DMS79 treated with DMSO at 0.1 percent for 48 hours (cell line): ENCODE data around the gene MEF2A.
"Not testable (repeated sequence)": the region's sequence is repeated elsewhere in the genome, so short reads cannot be mapped to it uniquely, and the experiment has no call there.

Experiments used
- DNase-seq: peaks from one replicate; lab custom pipeline; 2025; lab: John Stamatoyannopoulos, UW

Gene MEF2A

GRCh38 chr15:99565299-99566156, at the start of gene MEF2A:
TSS of gene MEF2A (plus strand) at chr15:99565984. CDS start at chr15:99633120, 67,136 bp downstream.
- peak; percentile 45 for DNase-seq

GRCh38 chr15:99518191-99518590, 47.6 kb upstream of the MEF2A start:
- DNase-seq, result no peak

- not testable (repeated sequence) for DNase-seq
These were observed 46.4 kb upstream of the MEF2A start for GRCh38 chr15:99519366-99519765.

- DNase-seq, result no peak
These were observed 43.5 kb upstream of the MEF2A start for GRCh38 chr15:99522288-99522687.

GRCh38 chr15:99526176-99526575, 39.6 kb upstream of the MEF2A start:
- no peak for DNase-seq

- no peak for DNase-seq
These were observed 39.1 kb upstream of the MEF2A start for GRCh38 chr15:99526671-99527070.

GRCh38 chr15:99536422-99537040, 29.3 kb upstream of the MEF2A start:
- no peak for DNase-seq

- DNase-seq, result no peak
These were observed 28.4 kb upstream of the MEF2A start for GRCh38 chr15:99537344-99537743.

- DNase-seq, result no peak
These were observed 27.5 kb upstream of the MEF2A start for GRCh38 chr15:99538261-99538660.

GRCh38 chr15:99542828-99543227, 23.0 kb upstream of the MEF2A start:
- DNase-seq, result no peak

GRCh38 chr15:99545605-99546004, 20.2 kb upstream of the MEF2A start:
- DNase-seq, result no peak

GRCh38 chr15:99546441-99547100, 19.2 kb upstream of the MEF2A start:
- DNase-seq, result no peak

- no peak for DNase-seq
These were observed 18.3 kb upstream of the MEF2A start for GRCh38 chr15:99547517-99547916.

- no peak for DNase-seq
These were observed 15.7 kb upstream of the MEF2A start for GRCh38 chr15:99550077-99550476.

GRCh38 chr15:99552111-99552510, 13.7 kb upstream of the MEF2A start:
- no peak for DNase-seq

GRCh38 chr15:99554880-99555488, 10.8 kb upstream of the MEF2A start:
- no peak for DNase-seq

- no peak for DNase-seq
These were observed 9.8 kb upstream of the MEF2A start for GRCh38 chr15:99556011-99556410.

- no peak for DNase-seq
These were observed 9.2 kb upstream of the MEF2A start for GRCh38 chr15:99556578-99556977.

- no peak for DNase-seq
These were observed 7.7 kb upstream of the MEF2A start for GRCh38 chr15:99558084-99558483.

- no peak for DNase-seq
These were observed 7.2 kb upstream of the MEF2A start for GRCh38 chr15:99558571-99558970.

GRCh38 chr15:99561476-99562230, 4.1 kb upstream of the MEF2A start:
- DNase-seq, result no peak

- no peak for DNase-seq
These were observed 3.5 kb upstream of the MEF2A start for GRCh38 chr15:99562238-99562637.
